Activated T-helper 2 cell treated with anti-CD3 and anti-CD28 coated beads, Interferon-gamma antibody, Interleukin-2, Interleukin-4, amounts not matched to agents 10 μg/mL and 5 μg/mL and 100 μg/mL, durations not matched to agents 14 hours and 24 hours and 36 hours (primary cell): ENCODE data around the gene JAG1. TPM values are rescaled to one million over a fixed set of nuclear protein-coding genes. Genes with fewer than 3 reads are reported as not detected.

Source experiments
- DNase-seq: peaks from one replicate; pipeline ENCODE4 v3.0.0; 2021; ENCODE audit warnings: low spot score
- H3K27ac Mint-ChIP-seq: one replicate; pipeline ENCODE4 v1.8.0; 2021; ENCODE audit warnings: mixed read lengths
- H3K27me3 Mint-ChIP-seq: one replicate; pipeline ENCODE4 v1.8.0; 2021; ENCODE audit warnings: low read depth, mixed read lengths
- H3K36me3 Mint-ChIP-seq: one replicate; pipeline ENCODE4 v1.8.0; 2021; ENCODE audit warnings: low read depth, mixed read lengths
- H3K4me1 Mint-ChIP-seq: one replicate; pipeline ENCODE4 v1.8.0; 2021; ENCODE audit warnings: low read depth, mixed read lengths
- H3K4me3 Mint-ChIP-seq: one replicate; pipeline ENCODE4 v1.8.0; 2021; ENCODE audit warnings: low read depth, mild to moderate bottlenecking, moderate library complexity, mixed read lengths
- H3K9me3 Mint-ChIP-seq: one replicate; pipeline ENCODE4 v1.8.0; 2021; ENCODE audit warnings: mixed read lengths
- intact Hi-C: fragments of 100-400 bp; cut with micrococcal nuclease; formaldehyde crosslinking; loops from one replicate; pipeline ENCODE4 v1.15.1; 2023
- total RNA-seq: library from RNA; stranded (reverse); gene quantifications from 2 replicates; pipeline ENCODE4 v1.2.3, GENCODE V29; 2022

The JAG1 gene
- total RNA-seq, 1 donor from 2014 or later, result 2.8 TPM

GRCh38 chr20:10710991-10711775, 37.4 kb upstream of the JAG1 start:
- no peaks in the 10 kb centered on the region for H3K4me1 Mint-ChIP-seq
- DNase-seq, result no peak
- no peak overlapping the region for H3K27ac Mint-ChIP-seq
- H3K4me3 Mint-ChIP-seq, result no peak overlapping the region
- H3K36me3 Mint-ChIP-seq, result no peaks in the 10 kb centered on the region
- intact Hi-C loops, result no loop called here
- no peaks in the 10 kb centered on the region for H3K27me3 Mint-ChIP-seq
- no peaks in the 10 kb centered on the region for H3K9me3 Mint-ChIP-seq

GRCh38 chr20:10709916-10710315, 36.1 kb upstream of the JAG1 start:
- Mint-ChIP-seq H3K27me3 (peaks cover 3% of the 10 kb centered on the region), H3K4me3 (no peak overlapping the region), H3K27ac (no peak overlapping the region), H3K4me1 (no peaks in the 10 kb centered on the region), H3K9me3 (peaks cover 4% of the 10 kb centered on the region), H3K36me3 (no peaks in the 10 kb centered on the region)
- no peak for DNase-seq
- intact Hi-C loops, result no loop called here

- H3K36me3 Mint-ChIP-seq, result no peaks in the 10 kb centered on the region
- H3K27ac Mint-ChIP-seq, result no peak overlapping the region
- no peak overlapping the region for H3K4me3 Mint-ChIP-seq
- H3K9me3 Mint-ChIP-seq, result peaks cover 9% of the 10 kb centered on the region
- no peak for DNase-seq
- H3K27me3 Mint-ChIP-seq, result peaks cover 4% of the 10 kb centered on the region
- H3K4me1 Mint-ChIP-seq, result no peaks in the 10 kb centered on the region
- intact Hi-C loops, result no loop called here
Measured at GRCh38 chr20:10708351-10709185, 34.8 kb upstream of the JAG1 start.

- H3K9me3 Mint-ChIP-seq, result peaks cover 9% of the 10 kb centered on the region
- no peaks in the 10 kb centered on the region for H3K36me3 Mint-ChIP-seq
- no peaks in the 10 kb centered on the region for H3K4me1 Mint-ChIP-seq
- peaks cover 4% of the 10 kb centered on the region for H3K27me3 Mint-ChIP-seq
- H3K4me3 Mint-ChIP-seq, result no peak overlapping the region
- H3K27ac Mint-ChIP-seq, result no peak overlapping the region
- DNase-seq, result no peak
- intact Hi-C loops, result no loop called here
Measured at GRCh38 chr20:10707791-10708190, 34.0 kb upstream of the JAG1 start.

- no peaks in the 10 kb centered on the region for H3K4me1 Mint-ChIP-seq
- H3K27me3 Mint-ChIP-seq, result peaks cover 4% of the 10 kb centered on the region
- H3K9me3 Mint-ChIP-seq, result peaks cover 9% of the 10 kb centered on the region
- H3K4me3 Mint-ChIP-seq, result no peak overlapping the region
- no peak overlapping the region for H3K27ac Mint-ChIP-seq
- intact Hi-C loops, result no loop called here
- H3K36me3 Mint-ChIP-seq, result no peaks in the 10 kb centered on the region
- no peak for DNase-seq
Measured at GRCh38 chr20:10707068-10707467, 33.3 kb upstream of the JAG1 start.

GRCh38 chr20:10706460-10706811, 32.6 kb upstream of the JAG1 start:
- DNase-seq, result no peak
- H3K4me3 Mint-ChIP-seq, result no peak overlapping the region
- intact Hi-C loops, result no loop called here

GRCh38 chr20:10705801-10706459, 32.1 kb upstream of the JAG1 start:
- no peak overlapping the region for H3K27ac Mint-ChIP-seq
- no peaks in the 10 kb centered on the region for H3K36me3 Mint-ChIP-seq
- H3K27me3 Mint-ChIP-seq, result peaks cover 4% of the 10 kb centered on the region
- H3K4me3 Mint-ChIP-seq, result no peak overlapping the region
- H3K4me1 Mint-ChIP-seq, result no peaks in the 10 kb centered on the region
- DNase-seq, result no peak
- intact Hi-C loops, result no loop called here
- H3K9me3 Mint-ChIP-seq, result peaks cover 9% of the 10 kb centered on the region

More at GRCh38 chr20:10706460-10706811, 32.6 kb upstream of the JAG1 start:
- Mint-ChIP-seq H3K27me3 (peaks cover 4% of the 10 kb centered on the region), H3K4me1 (no peaks in the 10 kb centered on the region), H3K36me3 (no peaks in the 10 kb centered on the region), H3K9me3 (peaks cover 9% of the 10 kb centered on the region), H3K27ac (no peak overlapping the region)

GRCh38 chr20:10701607-10702006, 27.8 kb upstream of the JAG1 start:
- no peak overlapping the region for H3K27ac Mint-ChIP-seq
- intact Hi-C loops, result no loop called here
- no peaks in the 10 kb centered on the region for H3K4me1 Mint-ChIP-seq
- H3K27me3 Mint-ChIP-seq, result peaks cover 4% of the 10 kb centered on the region
- DNase-seq, result no peak
- peaks cover 9% of the 10 kb centered on the region for H3K9me3 Mint-ChIP-seq
- no peaks in the 10 kb centered on the region for H3K36me3 Mint-ChIP-seq
- H3K4me3 Mint-ChIP-seq, result no peak overlapping the region

GRCh38 chr20:10699941-10700340, 26.1 kb upstream of the JAG1 start:
- Mint-ChIP-seq H3K9me3 (peaks cover 5% of the 10 kb centered on the region), H3K4me1 (no peaks in the 10 kb centered on the region), H3K27ac (no peak overlapping the region), H3K27me3 (peaks cover 6% of the 10 kb centered on the region), H3K4me3 (no peak overlapping the region), H3K36me3 (no peaks in the 10 kb centered on the region)
- no peak for DNase-seq
- intact Hi-C loops, result no loop called here

GRCh38 chr20:10699489-10699888, 25.7 kb upstream of the JAG1 start:
- Mint-ChIP-seq H3K4me3 (no peak overlapping the region), H3K27me3 (peaks cover 5% of the 10 kb centered on the region), H3K4me1 (no peaks in the 10 kb centered on the region), H3K27ac (no peak overlapping the region), H3K36me3 (no peaks in the 10 kb centered on the region), H3K9me3 (peaks cover 4% of the 10 kb centered on the region)
- intact Hi-C loops, result no loop called here
- DNase-seq, result no peak

- no peaks in the 10 kb centered on the region for H3K9me3 Mint-ChIP-seq
- H3K4me1 Mint-ChIP-seq, result no peaks in the 10 kb centered on the region
- no peak overlapping the region for H3K4me3 Mint-ChIP-seq
- no peaks in the 10 kb centered on the region for H3K36me3 Mint-ChIP-seq
- H3K27ac Mint-ChIP-seq, result no peak overlapping the region
- H3K27me3 Mint-ChIP-seq, result peaks cover 5% of the 10 kb centered on the region
- no peak for DNase-seq
- intact Hi-C loops, result no loop called here
Measured at GRCh38 chr20:10696650-10697049, 22.9 kb upstream of the JAG1 start.

- DNase-seq, result no peak
- H3K4me3 Mint-ChIP-seq, result no peak overlapping the region
- H3K27me3 Mint-ChIP-seq, result peaks cover 11% of the 10 kb centered on the region
- H3K4me1 Mint-ChIP-seq, result no peaks in the 10 kb centered on the region
- no peaks in the 10 kb centered on the region for H3K9me3 Mint-ChIP-seq
- intact Hi-C loops, result no loop called here
- no peak overlapping the region for H3K27ac Mint-ChIP-seq
- no peaks in the 10 kb centered on the region for H3K36me3 Mint-ChIP-seq
Measured at GRCh38 chr20:10689385-10689784, 15.6 kb upstream of the JAG1 start.

GRCh38 chr20:10687895-10688294, 14.1 kb upstream of the JAG1 start:
- Mint-ChIP-seq H3K27me3 (peaks cover 12% of the 10 kb centered on the region), H3K36me3 (no peaks in the 10 kb centered on the region), H3K4me1 (no peaks in the 10 kb centered on the region), H3K4me3 (no peak overlapping the region), H3K9me3 (no peaks in the 10 kb centered on the region), H3K27ac (no peak overlapping the region)
- intact Hi-C loops, result no loop called here
- no peak for DNase-seq
